ENCODE measurements around the gene PPL.
A peak's percentile ranks its signal among the peaks of the same experiment; 100 is the strongest.
"Not testable (repeated sequence)": the region's sequence is repeated elsewhere in the genome, so short reads cannot be mapped to it uniquely, and the experiment has no call there.

PPL gene

DNA sequence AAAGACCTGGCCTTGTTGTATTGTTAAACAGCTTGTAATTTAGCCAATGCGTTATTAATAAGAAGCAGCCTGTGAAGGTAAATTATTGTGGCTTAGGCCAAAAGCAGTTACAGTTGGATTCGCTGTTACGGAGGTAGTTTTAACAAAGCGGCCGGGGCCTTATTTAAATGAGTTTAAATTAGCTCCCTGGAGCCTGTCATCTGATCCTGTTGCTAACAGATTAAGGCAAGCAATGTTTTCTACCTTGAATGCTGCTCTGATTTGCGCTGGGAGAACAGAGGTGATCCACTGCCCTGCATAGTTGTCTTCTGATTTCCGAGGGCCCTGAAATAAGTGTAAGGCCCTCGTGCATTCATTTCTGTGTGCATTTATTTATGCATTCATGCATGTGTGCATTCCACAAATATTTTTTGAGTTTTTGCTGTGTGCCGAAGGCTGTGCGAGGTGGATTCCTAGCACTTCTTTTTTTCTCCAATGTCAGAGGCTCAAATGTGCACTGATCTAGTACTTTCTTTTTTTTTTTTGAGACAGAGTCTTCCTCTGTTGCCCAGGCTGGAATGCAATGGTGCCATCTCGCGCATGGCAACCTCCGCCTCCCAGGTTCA lies 32.0 kb upstream of the PPL start:
- H3K4me3 ChIP-seq (ENCODE audit: control insufficient read depth, low read depth, low read length), result no peak overlapping the region
- TF ChIP-seq CTCF (IDR thresholded peaks at IDR 0.05; ENCODE audit: control insufficient read depth, insufficient read depth, low read depth, low read length, missing control alignments), result no peak
- DNase-seq (ENCODE audit: low read depth), result no peak

DNA sequence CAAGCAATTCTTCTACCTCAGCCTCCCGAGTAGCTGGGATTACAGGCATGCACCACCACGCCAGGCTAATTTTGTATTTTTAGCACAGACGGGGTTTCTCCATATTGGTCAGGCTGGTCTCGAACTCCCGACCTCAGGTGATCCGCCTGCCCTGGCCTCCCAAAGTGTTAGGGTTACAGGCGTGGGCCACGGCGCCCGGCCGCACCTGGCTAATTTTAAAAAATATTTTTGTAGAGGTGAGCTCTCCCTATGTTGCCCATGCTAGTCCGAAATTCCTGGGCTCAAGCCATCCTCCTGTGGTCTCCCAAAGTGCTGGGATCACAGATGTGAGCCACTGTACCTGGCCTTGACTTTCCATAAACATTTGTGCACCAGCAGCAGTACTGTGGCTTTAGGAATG lies 31.3 kb upstream of the PPL start:
- not testable (repeated sequence) for DNase-seq (ENCODE audit: low read depth)

GRCh38 chr16:4966736-4967453 lies 29.9 kb upstream of the PPL start:
- no peak overlapping the region for H3K4me3 ChIP-seq (ENCODE audit: control insufficient read depth, low read depth, low read length)
- DNase-seq (ENCODE audit: low read depth), result no peak
- TF ChIP-seq CTCF (IDR thresholded peaks at IDR 0.05; ENCODE audit: control insufficient read depth, insufficient read depth, low read depth, low read length, missing control alignments), result no peak

More for the DNA sequence above, 31.3 kb upstream of the PPL start:
- not testable (repeated sequence) for H3K4me3 ChIP-seq (ENCODE audit: control insufficient read depth, low read depth, low read length)

DNA sequence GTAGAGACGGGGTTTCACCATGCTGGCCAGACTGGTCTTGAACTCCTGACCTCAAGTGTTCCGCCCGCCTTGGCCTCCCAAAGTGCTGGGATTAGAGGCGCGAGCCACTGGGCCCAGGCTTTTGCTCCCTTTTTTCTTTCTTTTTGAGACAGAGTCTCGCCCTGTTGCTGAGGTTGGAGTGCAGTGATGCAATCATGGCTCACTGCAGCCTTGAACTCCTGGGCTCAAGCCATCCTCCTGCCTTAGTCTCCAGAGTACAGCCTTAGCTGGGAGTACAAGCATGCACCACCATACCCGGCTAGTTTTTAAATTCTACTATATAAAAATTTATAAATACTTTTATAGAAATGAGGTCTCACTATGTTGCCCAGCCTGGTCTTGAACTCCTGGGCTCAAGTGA lies 26.6 kb upstream of the PPL start:
- H3K4me3 ChIP-seq (ENCODE audit: control insufficient read depth, low read depth, low read length); DNase-seq (ENCODE audit: low read depth): not testable (repeated sequence)

GRCh38 chr16:4962716-4963115 lies 25.8 kb upstream of the PPL start:
- H3K4me3 ChIP-seq (ENCODE audit: control insufficient read depth, low read depth, low read length), result no peak overlapping the region
- TF ChIP-seq CTCF (IDR thresholded peaks at IDR 0.05; ENCODE audit: control insufficient read depth, insufficient read depth, low read depth, low read length, missing control alignments), result no peak
- DNase-seq (ENCODE audit: low read depth), result no peak

DNA sequence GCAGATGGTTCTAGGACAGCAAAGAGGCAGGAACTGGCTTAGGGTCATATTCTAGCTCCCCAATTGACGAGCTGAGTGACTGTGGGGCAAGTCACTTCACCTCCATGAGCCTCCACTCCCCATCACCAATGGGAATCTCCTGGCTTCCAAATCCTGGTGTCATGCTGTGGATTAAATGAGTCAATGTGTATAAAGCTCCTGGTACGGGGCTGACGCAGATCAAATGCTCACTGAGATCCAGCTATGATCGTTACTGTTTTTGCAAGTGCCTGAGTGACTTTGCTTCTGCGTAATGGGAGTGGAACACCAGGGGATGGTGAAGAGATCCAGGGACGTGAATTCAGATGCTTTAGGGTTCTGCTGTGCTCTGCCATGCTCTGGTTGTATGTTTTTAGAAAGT lies 23.6 kb upstream of the PPL start:
- H3K4me3 ChIP-seq (ENCODE audit: control insufficient read depth, low read depth, low read length), result no peak overlapping the region
- no peak for DNase-seq (ENCODE audit: low read depth)
- TF ChIP-seq CTCF (IDR thresholded peaks at IDR 0.05; ENCODE audit: control insufficient read depth, insufficient read depth, low read depth, low read length, missing control alignments), result no peak

GRCh38 chr16:4958510-4959438 lies 21.8 kb upstream of the PPL start:
- no peak for DNase-seq (ENCODE audit: low read depth)
- TF ChIP-seq CTCF (IDR thresholded peaks at IDR 0.05; ENCODE audit: control insufficient read depth, insufficient read depth, low read depth, low read length, missing control alignments), result no peak
- peak overlapping the region; percentile 36 for H3K4me3 ChIP-seq (ENCODE audit: control insufficient read depth, low read depth, low read length)

Data from AG09309 (cell line).